DMS153 treated with DMSO at 0.1 percent for 48 hours (cell line): ENCODE measurements around the gene TCHHL1.
"Not testable (repeated sequence)": the region's sequence is repeated elsewhere in the genome, so short reads cannot be mapped to it uniquely, and the experiment has no call there.

ENCODE experiments used
- DNase-seq: peaks from one replicate; lab custom pipeline; 2025; ENCODE audit not compliant: unreplicated experiment; lab: John Stamatoyannopoulos, UW

Gene TCHHL1

GRCh38 chr1:152096931-152097330 lies 8.1 kb upstream of the TCHHL1 start:
- no peak for DNase-seq

- no peak for DNase-seq
Measured at GRCh38 chr1:152086760-152087159, 2.1 kb downstream of the TCHHL1 start.

- no peak for DNase-seq
Measured at GRCh38 chr1:152084853-152085252, 4.0 kb downstream of the TCHHL1 start.

- not testable (repeated sequence) for DNase-seq
Measured at GRCh38 chr1:152081026-152081425, 7.8 kb downstream of the TCHHL1 start.

- DNase-seq: not testable (repeated sequence)
Measured at GRCh38 chr1:152080494-152080893, 8.4 kb downstream of the TCHHL1 start.

- no peak for DNase-seq
Measured at GRCh38 chr1:152078831-152079441, 9.9 kb downstream of the TCHHL1 start.

GRCh38 chr1:152072311-152072710 lies 16.6 kb downstream of the TCHHL1 start:
- DNase-seq: no peak

- DNase-seq: no peak
Measured at GRCh38 chr1:152071123-152071522, 17.7 kb downstream of the TCHHL1 start.

- DNase-seq: no peak
Measured at GRCh38 chr1:152067929-152068328, 20.9 kb downstream of the TCHHL1 start.

- no peak for DNase-seq
Measured at GRCh38 chr1:152067150-152067549, 21.7 kb downstream of the TCHHL1 start.

- DNase-seq: no peak
Measured at GRCh38 chr1:152061952-152062351, 26.9 kb downstream of the TCHHL1 start.

- no peak for DNase-seq
Measured at GRCh38 chr1:152053375-152053774, 35.5 kb downstream of the TCHHL1 start.

GRCh38 chr1:152052606-152053005 lies 36.3 kb downstream of the TCHHL1 start:
- DNase-seq: peak; percentile 80

- no peak for DNase-seq
Measured at GRCh38 chr1:152050886-152051675, 37.8 kb downstream of the TCHHL1 start.

- DNase-seq: no peak
Measured at GRCh38 chr1:152049291-152050083, 39.4 kb downstream of the TCHHL1 start.

GRCh38 chr1:152048416-152049009 lies 40.4 kb downstream of the TCHHL1 start:
- peak; percentile 93 for DNase-seq

- DNase-seq: peak; percentile 93
Measured at GRCh38 chr1:152047730-152048415, 41.0 kb downstream of the TCHHL1 start.

- no peak for DNase-seq
Measured at GRCh38 chr1:152047413-152047729, 41.5 kb downstream of the TCHHL1 start.

- no peak for DNase-seq
Measured at GRCh38 chr1:152044386-152044785, 44.5 kb downstream of the TCHHL1 start.

GRCh38 chr1:152043870-152044269 lies 45.0 kb downstream of the TCHHL1 start:
- no peak for DNase-seq

GRCh38 chr1:152042030-152042429 lies 46.8 kb downstream of the TCHHL1 start:
- no peak for DNase-seq
